A549 (cell line): ENCODE data around the gene ZNF862. TPM values are rescaled to one million over a fixed set of nuclear protein-coding genes. Genes with fewer than 3 reads are reported as not detected.

Source experiments
- ATAC-seq, 2 experiments: fragments of 200-7000 bp in 1 of 2; fragments of >200 bp in 1 of 2; cut with Nextera tagmentation in 1 of 2; cut with Tn5 transposase in 1 of 2; 3 replicates each; pipeline versions ENCODE4 v1.8.0 to v1.9.1; 2018 to 2020; ENCODE audit warnings: mild to moderate bottlenecking in 1 of 2, moderate library complexity in 1 of 2
- CTCF ChIA-PET: fragments of 300-600 bp; sonication (Branson Sonifier 250); formaldehyde crosslinking; extraction: SDS; loops from one replicate; lab custom pipeline; 2021; ENCODE audit warnings: antibody characterized with exemption, inconsistent platforms; lab: Yijun Ruan, JAX
- POLR2A ChIA-PET: fragments of 350-600 bp; formaldehyde crosslinking; extraction: SDS; loops from one replicate; lab custom pipeline; 2021; ENCODE audit warnings: antibody characterized with exemption, inconsistent platforms; lab: Yijun Ruan, JAX
- DNase-seq, 2 experiments: peaks; one replicate each; pipeline versions ENCODE4 v3.0.0 to v3.0.0-alpha.2; 2011 to 2016; ENCODE audit warnings: low read depth in 1 of 2, low spot score in 1 of 2
- FAIRE-seq: peaks from 2 replicates; lab custom pipeline; 2011; peaks lifted over from hg19 to GRCh38; lab: Jason Lieb, UNC
- H3K27ac ChIP-seq, 2 experiments: fragments of >200 bp; sonication (Bioruptor Twin); formaldehyde crosslinking; 3 replicates each; pipeline ENCODE4 v1.5.1; 2016 to 2017
- H3K4me1 ChIP-seq: fragments of >200 bp; sonication (Bioruptor Twin); formaldehyde crosslinking; 3 replicates; pipeline ENCODE4 v1.6.1; 2016
- H3K4me2 ChIP-seq: fragments of >200 bp; sonication (Bioruptor Twin); formaldehyde crosslinking; 3 replicates; pipeline ENCODE4 v1.6.1; 2016
- H3K4me3 ChIP-seq: fragments of >200 bp; sonication (Bioruptor Twin); formaldehyde crosslinking; 3 replicates; pipeline ENCODE4 v1.5.1; 2016
- H3K9me3 ChIP-seq: fragments of >200 bp; sonication (Bioruptor Twin); formaldehyde crosslinking; 3 replicates; pipeline ENCODE4 v1.6.1; 2016
- ATOH8 ChIP-seq: fragments of 250-450 bp; sonication (Bioruptor Pico); IDR thresholded peaks from 2 replicates; pipeline ENCODE4 v1.5.0; 2020; ENCODE audit warnings: low read depth, mild to moderate bottlenecking, moderate library complexity
- CBX2 ChIP-seq: fragments of 200-600 bp; sonication (generic); IDR thresholded peaks from 2 replicates; pipeline ENCODE4 v1.6.1; 2016; ENCODE audit warnings: low read depth, mild to moderate bottlenecking, borderline replicate concordance
- CTCF ChIP-seq: fragments of >200 bp; sonication (Bioruptor Twin); formaldehyde crosslinking; IDR thresholded peaks from 3 replicates; pipeline ENCODE4 v1.5.1; 2016
- ELK1 ChIP-seq: fragments of 150-350 bp; IDR thresholded peaks from 2 replicates; pipeline ENCODE4 v1.6.1; 2014; ENCODE audit warnings: low read depth, mild to moderate bottlenecking, low read length
- ESRRA ChIP-seq: fragments of 150-350 bp; IDR thresholded peaks from 2 replicates; pipeline ENCODE4 v1.6.1; 2014; ENCODE audit warnings: mild to moderate bottlenecking, low read length, borderline replicate concordance
- FOSB ChIP-seq: fragments of 250-450 bp; sonication (Bioruptor Pico); IDR thresholded peaks from 2 replicates; pipeline ENCODE4 v1.5.0; 2020; ENCODE audit warnings: mild to moderate bottlenecking, moderate library complexity
- HES2 ChIP-seq: fragments of >200 bp; sonication (Bioruptor Twin); formaldehyde crosslinking; IDR thresholded peaks from 2 replicates; pipeline ENCODE4 v1.6.1; 2016
- HMGXB4 ChIP-seq: fragments of 250-450 bp; sonication (Bioruptor Pico); IDR thresholded peaks from 2 replicates; pipeline ENCODE4 v1.5.0; 2021; ENCODE audit warnings: mild to moderate bottlenecking, moderate library complexity, borderline replicate concordance
- HOXB5 ChIP-seq: fragments of 250-450 bp; sonication (Bioruptor Pico); IDR thresholded peaks from 2 replicates; pipeline ENCODE4 v1.5.0; 2020; ENCODE audit warnings: mild to moderate bottlenecking, moderate library complexity
- JUNB ChIP-seq: fragments of >200 bp; sonication (Bioruptor Twin); formaldehyde crosslinking; IDR thresholded peaks from 2 replicates; pipeline ENCODE4 v1.6.1; 2016
- KDM5A ChIP-seq: fragments of 200-600 bp; sonication (generic); IDR thresholded peaks from 2 replicates; pipeline ENCODE4 v1.6.1; 2016; ENCODE audit warnings: antibody characterized with exemption, mild to moderate bottlenecking
- MAFK ChIP-seq: fragments of 450-650 bp; IDR thresholded peaks from 2 replicates; pipeline ENCODE4 v1.6.1; 2014; ENCODE audit not compliant: partially characterized antibody
- MYC ChIP-seq: IDR thresholded peaks from 2 replicates; pipeline ENCODE4 v1.6.1; 2012; ENCODE audit warnings: mild to moderate bottlenecking, inconsistent platforms, low read length, improper control_type of control experiment, borderline replicate concordance
- POLR2AphosphoS2 ChIP-seq: conservative IDR thresholded peaks from 2 replicates; pipeline ENCODE4 v1.6.1; 2012; ENCODE audit warnings: low read length, improper control_type of control experiment, inconsistent platforms
- RARB ChIP-seq: fragments of 250-450 bp; sonication (Bioruptor Pico); IDR thresholded peaks from 2 replicates; pipeline ENCODE4 v1.8.0; 2021; ENCODE audit warnings: mild to moderate bottlenecking, moderate library complexity
- RCOR1 ChIP-seq: fragments of 150-350 bp; IDR thresholded peaks from 2 replicates; pipeline ENCODE4 v1.6.1; 2014; ENCODE audit warnings: antibody characterized with exemption, low read length, low read depth
- REST ChIP-seq: fragments of 200-600 bp; sonication (generic); IDR thresholded peaks from 2 replicates; pipeline ENCODE4 v1.6.1; 2016; ENCODE audit warnings: antibody characterized with exemption, mild to moderate bottlenecking, moderate library complexity
- RNF2 ChIP-seq: fragments of 200-600 bp; sonication (generic); IDR thresholded peaks from 2 replicates; pipeline ENCODE4 v1.6.1; 2016; ENCODE audit warnings: low read depth, mild to moderate bottlenecking, antibody characterized with exemption, moderate library complexity, borderline replicate concordance
- SREBF2 ChIP-seq: fragments of 450-650 bp; IDR thresholded peaks from 2 replicates; pipeline ENCODE4 v1.6.1; 2014; ENCODE audit warnings: mild to moderate bottlenecking, moderate library complexity
- TFCP2L1 ChIP-seq: fragments of 250-450 bp; sonication (Bioruptor Pico); IDR thresholded peaks from 2 replicates; pipeline ENCODE4 v1.5.0; 2021; ENCODE audit warnings: mild to moderate bottlenecking
- ZNF302 ChIP-seq: fragments of 250-450 bp; sonication (Bioruptor Pico); IDR thresholded peaks from 2 replicates; pipeline ENCODE4 v1.9.0; 2021; ENCODE audit warnings: inconsistent platforms, mild to moderate bottlenecking, moderate library complexity
- ZSCAN20 ChIP-seq: fragments of 250-450 bp; sonication (Bioruptor Pico); IDR thresholded peaks from 2 replicates; pipeline ENCODE4 v1.8.0; 2022; ENCODE audit warnings: mild to moderate bottlenecking, moderate library complexity
- WGBS: methylation state at CpG from one replicate; pipeline ENCODE4 v1.1.6; 2017; ENCODE audit errors: missing lambda C conversion rate; 5-methylcytosine and 5-hydroxymethylcytosine counted together
- polyA plus RNA-seq, 4 experiments: library from polyadenylated mRNA; depleted of rRNA in 3 of 4; stranded (reverse); fragments of >200 nt; fragmentation: RNase III in 1 of 4; extraction: RNeasy Plus Mini Kit Qiagen cat#74134 plus additional on column Dnase treatment in 1 of 4; gene quantifications; 2 replicates in 3 of 4; 3 replicates in 1 of 4; pipeline ENCODE4 v1.2.3, GENCODE V29; 2011 to 2017

The ZNF862 gene
- polyA plus RNA-seq, 2 of the 4 experiments (the other 2 are of a cell fraction): 3.9 to 8.0 TPM

- POLR2A ChIA-PET: no interaction called here
- no peaks in the 10 kb centered on the region for H3K4me1 ChIP-seq
- ATAC-seq (no peak), FAIRE-seq (no peak), DNase-seq (no peak)
- no peak overlapping the region for H3K4me2 ChIP-seq
- no peak overlapping the region for H3K27ac ChIP-seq
- H3K4me3 ChIP-seq: no peak overlapping the region
- WGBS: 78% methylated on average over 4 of the region's 12 CpGs
- CTCF ChIA-PET: interaction anchor here (1.2 kb wide), 1 partner anchor 8 kb away, joined by 4 read pairs; no protein-coding TSS in a partner anchor
- H3K9me3 ChIP-seq: no peaks in the 10 kb centered on the region
- no peak for TF ChIP-seq RNF2
- no peak for TF ChIP-seq MYC
- no peak for TF ChIP-seq ZSCAN20 (CRISPR knock-in tag)
- TF ChIP-seq HES2: no peak
- TF ChIP-seq ZNF302 (CRISPR knock-in tag): no peak
- TF ChIP-seq MAFK: no peak
- no peak for TF ChIP-seq HMGXB4 (CRISPR knock-in tag)
- no peak for TF ChIP-seq ESRRA
- no peak for TF ChIP-seq HOXB5
- no peak for TF ChIP-seq RCOR1
Observed at GRCh38 chr7:149815121-149815520, 23.1 kb upstream of the ZNF862 start.

- H3K9me3 ChIP-seq: no peaks in the 10 kb centered on the region
- no peak for FAIRE-seq
- 75% methylated on average over 7 of the region's 16 CpGs for WGBS
- H3K4me3 ChIP-seq: no peak overlapping the region
- H3K27ac ChIP-seq: no peak overlapping the region
- POLR2A ChIA-PET: no interaction called here
- no peak for DNase-seq
- TF ChIP-seq JUNB: no peak
- no peak for TF ChIP-seq SREBF2
- TF ChIP-seq ELK1: no peak
- TF ChIP-seq CBX2: no peak
- TF ChIP-seq ATOH8 (CRISPR knock-in tag): no peak
- no peak for TF ChIP-seq TFCP2L1 (CRISPR knock-in tag)
- no peak for TF ChIP-seq RNF2
- no peak for TF ChIP-seq MYC
- TF ChIP-seq POLR2AphosphoS2: no peak
- no peak for TF ChIP-seq KDM5A
- no peak for TF ChIP-seq ZSCAN20 (CRISPR knock-in tag)
- TF ChIP-seq RARB (CRISPR knock-in tag): no peak
- TF ChIP-seq FOSB: no peak
- no peak for TF ChIP-seq CTCF
- no peak for TF ChIP-seq REST
- no peak for TF ChIP-seq MAFK
- no peak for ATAC-seq
- H3K4me1 ChIP-seq: no peaks in the 10 kb centered on the region
- H3K4me2 ChIP-seq: no peak overlapping the region
- CTCF ChIA-PET: interaction anchor here (1.2 kb wide), 1 partner anchor 9 kb away, joined by 4 read pairs; no protein-coding TSS in a partner anchor
Observed at GRCh38 chr7:149815661-149816266, 22.4 kb upstream of the ZNF862 start.
